HG02840 (cell line): ENCODE measurements around the gene MYMK.

ENCODE experiments used
- ATAC-seq: cut with Tn5 transposase; IDR thresholded peaks from one replicate; pipeline ENCODE4 v1.9.1; 2021; ENCODE audit warnings: mild to moderate bottlenecking, moderate library complexity, moderate number of reproducible peaks; ENCODE audit not compliant: unreplicated experiment, low FRiP score

MYMK gene

DNA sequence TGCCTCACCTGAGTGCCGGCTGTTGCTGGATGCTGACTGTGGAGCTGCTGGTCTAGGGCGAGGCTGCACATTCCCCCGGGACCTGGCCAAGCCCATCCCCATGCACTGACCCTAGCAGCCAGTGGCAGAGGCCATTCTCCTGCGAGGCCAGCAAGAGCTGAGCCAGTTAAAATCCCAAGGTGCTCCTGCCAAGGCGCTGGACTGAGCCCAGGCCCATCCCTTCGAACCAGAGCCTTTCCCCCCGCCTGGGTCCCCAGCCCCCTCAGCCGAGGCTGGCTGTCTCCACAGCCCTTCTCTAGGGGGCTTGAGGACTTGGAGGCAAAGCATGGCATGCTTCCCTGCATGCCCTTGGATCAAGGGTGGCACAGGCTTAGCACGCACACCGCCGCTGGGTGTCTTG, 11.3 kb upstream of the MYMK start:
- no peak for ATAC-seq

DNA sequence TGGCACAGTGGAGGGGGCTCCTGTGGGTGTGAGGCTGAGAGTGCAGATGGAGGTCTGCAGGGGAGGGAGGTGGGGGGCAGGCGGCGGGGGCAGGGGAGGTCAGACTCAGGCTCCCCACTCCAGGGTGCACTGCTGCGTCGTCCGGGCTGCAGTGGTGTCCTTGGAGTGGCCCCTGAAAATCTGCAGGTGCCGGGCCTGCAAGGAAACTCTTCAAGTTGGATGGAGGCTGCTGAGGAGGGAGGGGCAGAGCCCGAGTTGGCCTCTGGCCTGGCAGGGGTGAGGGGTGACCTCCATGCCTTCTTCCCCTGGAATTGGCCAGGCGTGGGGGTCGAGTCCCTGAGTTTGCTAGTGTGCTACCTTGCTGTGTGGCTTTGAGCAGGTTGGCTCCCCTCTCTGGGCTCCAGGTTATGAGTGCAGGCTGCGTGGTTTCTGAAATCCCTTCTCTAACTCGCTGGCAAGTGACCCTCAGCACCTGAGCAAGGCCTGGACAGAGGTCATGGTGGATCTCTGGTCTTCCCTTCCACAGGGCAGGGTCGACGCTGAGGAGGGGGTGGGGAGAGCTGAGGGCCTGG, 10.6 kb upstream of the MYMK start:
- ATAC-seq, result no peak

DNA sequence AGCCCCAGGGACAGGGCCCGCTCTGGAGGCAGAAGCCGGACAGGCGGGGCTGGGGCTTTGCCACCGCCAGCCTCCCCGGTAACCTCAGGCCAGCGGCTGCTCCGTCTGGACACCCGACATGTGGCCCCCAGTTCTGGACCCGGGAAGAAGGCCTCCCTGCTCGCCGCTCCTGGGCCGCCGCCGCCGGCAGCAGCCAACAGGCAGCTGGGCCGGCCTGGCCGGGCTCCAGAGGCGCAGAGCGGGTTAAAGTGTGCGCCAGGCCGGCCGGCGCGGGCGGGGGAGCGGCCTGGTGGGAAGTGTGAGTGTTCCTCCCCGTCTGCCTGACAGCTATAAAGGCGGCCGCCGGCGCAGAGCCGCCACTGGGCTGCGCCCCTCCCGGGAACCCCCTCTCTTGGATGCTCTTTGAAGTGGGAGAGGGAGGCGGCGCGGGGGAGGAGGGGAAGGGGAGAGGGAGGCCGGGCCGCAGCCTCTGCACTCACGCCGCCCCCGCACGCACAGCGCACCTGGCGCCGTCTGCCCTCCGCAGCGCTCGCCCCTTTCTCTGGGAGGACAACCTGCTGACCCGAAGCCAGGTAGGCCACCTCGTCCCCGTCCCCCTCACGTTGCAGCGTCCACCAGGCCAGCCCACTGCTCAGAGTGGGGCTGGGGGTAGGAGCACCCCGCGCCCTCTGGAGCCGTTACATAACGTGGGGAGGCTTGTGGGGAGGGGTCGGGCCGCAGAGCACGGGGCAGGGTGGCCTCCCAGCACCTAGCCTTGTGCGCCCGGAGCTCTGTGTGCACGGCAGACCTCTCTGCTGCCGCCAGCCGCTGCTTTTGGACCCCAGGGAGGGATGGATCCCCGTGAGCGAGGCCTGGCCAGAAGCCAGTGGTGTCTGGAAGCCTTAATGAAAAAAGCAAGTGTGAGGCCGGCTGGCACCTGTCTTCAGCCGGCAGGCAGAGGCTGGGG, 9.9 kb upstream of the MYMK start, which contains the start of gene ADAMTSL2:
TSS of gene ADAMTSL2 (plus strand) at position 359 of the 946 bp plus-strand sequence. CDS start 2,009 bp downstream, outside the sequence.
- no peak for ATAC-seq

DNA sequence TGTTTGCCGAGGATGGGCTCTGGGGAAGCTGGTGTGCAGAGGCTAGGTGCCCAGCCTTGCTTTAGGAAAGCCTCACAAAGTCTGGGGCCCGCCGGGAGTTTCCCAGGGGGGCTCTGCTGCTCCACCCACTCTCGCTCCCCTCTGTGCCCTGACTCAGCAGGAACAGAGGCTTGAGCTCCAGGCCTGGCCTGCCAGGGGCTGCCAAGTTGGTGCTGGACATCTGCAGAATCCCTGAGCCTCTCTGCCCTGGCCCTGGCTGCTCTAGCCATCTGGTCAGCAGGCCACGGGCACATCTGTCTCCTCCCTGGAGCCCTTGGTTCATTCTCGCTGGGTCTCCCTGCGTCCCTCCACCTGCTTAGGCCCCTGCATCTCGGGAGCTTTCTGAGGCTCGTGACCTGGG, 9.1 kb upstream of the MYMK start:
- no peak for ATAC-seq

DNA sequence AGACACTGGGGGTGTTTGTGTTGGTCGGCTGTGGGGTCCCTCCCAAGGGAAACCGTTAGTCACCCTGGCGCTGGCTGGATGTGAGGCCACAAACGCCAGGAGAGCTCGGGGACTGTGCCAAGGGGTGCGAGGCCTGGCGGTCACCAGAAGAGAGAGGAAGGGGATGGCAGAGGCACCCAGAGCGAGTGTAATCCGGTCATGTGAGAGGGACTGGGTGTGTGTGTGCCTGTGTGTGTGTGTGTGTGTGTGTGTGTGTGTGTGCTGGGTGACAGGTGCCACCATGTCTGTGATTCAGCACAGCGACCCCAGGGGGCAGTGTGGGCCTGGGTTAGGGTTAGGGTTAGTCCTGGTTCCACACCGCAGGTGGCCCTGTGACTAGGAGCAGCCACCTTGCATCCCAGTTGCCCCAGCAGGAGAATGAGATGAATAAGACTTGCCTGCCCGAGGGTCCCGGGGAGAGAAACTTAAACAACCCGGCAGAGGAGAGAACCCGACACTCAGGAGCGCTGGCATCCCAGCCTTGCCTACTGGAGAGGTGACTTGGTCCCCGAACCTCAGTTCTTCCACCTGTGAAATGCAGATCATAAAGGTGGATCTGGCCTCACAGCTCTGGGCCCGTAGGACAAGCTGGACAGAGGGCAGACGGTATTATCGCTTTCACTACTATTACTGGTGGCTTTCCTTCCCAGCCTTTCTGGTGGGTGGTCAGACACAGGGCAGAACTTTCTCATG, 8.3 kb upstream of the MYMK start:
- ATAC-seq, result no peak

DNA sequence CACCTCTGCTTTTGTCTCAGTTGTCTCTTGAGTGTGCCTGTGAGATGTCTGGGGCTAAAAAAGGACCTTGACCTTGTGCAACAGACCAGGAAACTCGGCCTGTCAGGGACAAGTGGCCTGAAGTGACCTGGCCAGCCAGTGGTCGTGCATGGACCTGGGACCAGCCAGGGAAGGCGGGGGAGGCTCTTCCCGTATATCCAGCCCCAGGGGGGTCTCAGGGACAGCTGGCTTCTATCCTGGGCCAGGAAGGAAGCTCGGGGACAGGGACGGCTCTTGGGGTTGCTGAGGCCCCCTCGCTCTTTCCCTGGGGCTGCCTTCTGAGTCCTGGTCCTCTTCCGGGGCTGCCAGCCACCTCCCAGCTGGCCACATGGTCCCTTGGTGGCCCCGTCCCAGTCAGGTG, 6.5 kb upstream of the MYMK start:
- ATAC-seq, result no peak

DNA sequence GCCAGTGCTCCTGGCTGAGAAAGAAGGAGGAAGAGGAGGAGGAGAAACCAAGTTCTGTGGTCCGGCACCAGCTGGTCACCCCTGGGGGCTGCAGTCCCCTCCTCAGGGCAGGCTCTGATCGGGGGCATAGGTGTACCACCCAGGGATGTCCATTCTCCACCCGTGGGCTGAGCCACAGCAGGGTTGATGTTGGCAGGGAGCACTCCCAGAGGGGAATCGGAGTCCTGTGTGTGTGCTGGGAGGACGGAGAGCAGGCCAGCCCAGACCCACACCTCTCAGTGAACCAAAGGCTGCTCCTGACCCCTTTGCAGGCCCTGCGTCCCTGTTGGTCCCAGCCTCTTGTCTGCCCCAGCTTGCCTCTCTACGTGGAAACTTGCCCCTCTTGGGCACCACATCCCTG, 5.1 kb upstream of the MYMK start:
- ATAC-seq, result no peak

DNA sequence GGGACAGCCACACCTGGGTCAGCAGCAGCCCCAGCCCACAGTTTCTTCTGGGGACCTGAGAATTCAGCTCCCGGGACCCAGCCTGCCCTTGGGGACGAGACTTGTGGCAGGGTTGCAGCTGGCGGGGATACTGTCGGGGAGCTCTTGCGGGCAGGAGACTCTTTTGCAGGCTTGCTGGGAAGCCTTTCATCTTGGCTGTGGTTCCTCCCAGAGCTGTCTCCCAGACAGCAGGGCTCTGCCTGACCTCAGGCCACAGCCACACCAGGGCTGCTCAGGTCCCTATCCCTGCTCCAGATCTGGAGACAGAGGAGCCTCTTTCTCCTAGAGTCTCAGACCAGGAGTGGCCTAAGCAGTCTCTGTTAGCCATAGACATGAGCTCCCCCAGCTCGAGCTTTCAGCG, 4.7 kb upstream of the MYMK start:
- ATAC-seq, result no peak

DNA sequence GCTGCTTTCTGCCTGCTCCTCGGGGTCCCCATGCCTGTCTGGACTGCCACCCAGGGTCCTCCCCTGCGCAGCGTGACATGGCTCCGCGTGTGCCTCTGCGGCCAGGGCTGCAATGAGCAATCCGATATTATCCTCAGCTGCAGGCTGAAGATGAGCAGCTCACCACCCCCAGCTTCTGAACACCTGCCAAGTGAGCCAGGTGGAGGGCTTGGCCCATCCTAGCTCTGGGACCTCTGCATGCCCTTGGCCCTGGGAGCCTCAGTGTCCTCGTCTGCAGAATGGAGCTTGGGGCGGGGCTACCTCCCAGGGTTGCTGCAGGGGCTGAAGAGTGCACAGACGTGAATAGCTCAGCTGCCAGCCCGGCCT, 4.1 kb upstream of the MYMK start:
- ATAC-seq, result no peak

DNA sequence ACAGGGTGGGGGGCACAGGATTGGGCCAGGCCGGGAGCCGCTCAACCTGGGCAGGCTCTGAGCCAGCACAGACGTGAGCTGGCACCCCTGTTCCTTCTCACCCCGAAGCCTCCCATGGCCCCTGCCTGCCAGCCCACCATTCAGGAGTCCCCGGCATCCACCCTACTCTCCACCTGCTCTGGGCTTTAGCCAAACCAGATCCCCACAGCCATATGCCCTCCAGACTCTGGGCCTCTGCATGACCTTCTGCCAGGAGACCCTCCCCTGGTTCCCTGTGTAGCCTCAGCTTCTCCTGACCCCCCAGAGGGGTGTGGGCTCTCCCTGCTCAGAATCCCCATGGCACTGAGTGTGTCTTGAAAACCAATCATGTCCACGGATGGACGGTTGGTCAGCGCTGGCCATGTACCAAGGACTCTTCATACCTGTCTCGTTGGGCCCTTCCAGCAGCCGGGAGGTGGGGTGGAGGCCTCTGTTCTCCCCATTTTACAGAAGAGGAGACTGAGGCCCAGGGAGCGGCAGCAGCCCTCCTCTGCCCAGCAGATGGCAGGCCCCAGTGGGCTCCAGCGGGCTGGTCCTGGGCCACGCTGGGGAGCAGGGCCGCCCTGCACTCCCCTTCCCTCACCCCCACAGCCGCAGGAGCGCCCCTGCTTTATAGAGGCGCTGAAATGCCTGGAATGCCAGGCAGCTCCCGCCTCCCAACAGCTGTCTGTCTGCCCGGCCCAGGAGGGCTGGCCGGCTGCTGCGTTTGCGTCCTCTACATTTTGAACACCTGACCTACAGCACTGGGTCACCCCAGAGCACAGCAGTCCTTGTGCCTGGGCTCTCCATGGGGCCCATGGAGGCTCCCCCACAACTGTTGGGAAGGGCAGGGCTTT, 3.5 kb upstream of the MYMK start:
- no peak for ATAC-seq

DNA sequence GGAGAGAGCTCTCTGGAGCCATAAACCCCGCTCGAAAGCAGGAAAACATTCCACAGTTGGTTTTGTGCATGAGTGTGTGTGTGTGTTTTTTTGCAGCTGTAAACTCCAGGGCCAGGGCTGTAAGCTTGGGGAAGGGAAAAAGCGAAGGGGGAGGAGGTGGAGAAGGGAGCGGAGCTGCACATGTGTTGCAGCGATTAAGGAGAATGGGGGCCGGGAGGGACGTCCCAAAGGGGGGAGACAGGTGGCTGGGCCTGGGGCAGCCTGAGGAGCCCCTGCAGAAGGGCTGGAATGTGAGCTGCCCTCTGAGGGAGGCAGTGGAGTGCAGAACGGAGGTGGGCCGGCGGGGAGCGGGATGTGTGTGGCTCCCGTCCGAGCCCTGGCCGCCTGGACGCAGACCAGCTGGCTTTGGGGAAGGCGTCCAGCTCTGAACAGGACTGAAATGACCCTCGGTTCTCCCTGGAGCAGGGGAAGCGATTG, 2.7 kb upstream of the MYMK start:
- no peak for ATAC-seq

DNA sequence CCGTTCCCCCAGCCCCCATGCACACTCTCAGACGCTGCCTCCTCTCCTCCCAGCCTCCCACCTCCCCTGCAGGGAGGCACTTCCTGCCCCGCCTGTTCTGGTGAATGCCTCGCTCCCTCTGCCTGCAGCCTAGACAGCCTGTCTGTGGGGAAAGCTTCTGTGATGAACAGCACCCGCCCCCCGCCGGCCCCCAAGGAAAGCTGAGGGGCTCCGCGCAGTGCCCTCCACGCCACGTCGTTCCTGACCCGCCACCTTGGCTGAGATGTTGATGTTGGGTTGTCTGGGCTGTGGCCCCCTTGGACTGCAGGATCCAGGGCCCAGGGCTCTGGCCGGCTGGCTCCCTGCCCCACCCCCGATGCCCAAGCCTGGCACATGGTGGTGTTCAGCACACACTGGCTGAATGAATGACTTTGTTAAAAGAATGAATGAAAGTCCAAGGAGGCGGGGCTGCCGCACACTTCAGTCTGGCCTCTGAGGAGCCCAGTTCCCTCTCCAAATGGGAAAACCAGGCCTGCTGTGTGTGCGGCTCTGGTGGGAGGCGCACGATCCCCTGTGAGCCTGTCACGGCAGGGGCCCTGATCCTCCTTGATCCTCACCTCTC, 2.1 kb upstream of the MYMK start:
- no peak for ATAC-seq

DNA sequence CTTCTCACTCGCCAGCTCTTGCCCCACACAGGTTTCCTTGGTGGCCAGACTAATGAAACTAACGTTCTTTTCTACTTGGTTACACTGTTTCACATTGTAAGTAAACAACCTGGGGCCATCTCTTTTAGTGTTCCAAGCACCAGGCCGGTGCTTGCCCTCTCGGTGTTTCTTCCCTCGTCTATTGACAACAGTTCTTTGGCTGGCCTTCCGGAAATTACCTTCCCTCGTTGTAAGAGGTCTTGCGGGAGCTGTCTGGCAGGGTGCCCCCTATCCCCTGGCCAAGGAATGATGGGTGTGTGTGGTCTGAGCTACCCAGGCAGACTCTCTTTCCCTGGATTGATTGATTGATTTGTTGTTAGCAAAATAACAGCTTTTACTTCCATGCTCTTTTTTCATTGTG, 918 bp upstream of the MYMK start:
- ATAC-seq, result no peak

DNA sequence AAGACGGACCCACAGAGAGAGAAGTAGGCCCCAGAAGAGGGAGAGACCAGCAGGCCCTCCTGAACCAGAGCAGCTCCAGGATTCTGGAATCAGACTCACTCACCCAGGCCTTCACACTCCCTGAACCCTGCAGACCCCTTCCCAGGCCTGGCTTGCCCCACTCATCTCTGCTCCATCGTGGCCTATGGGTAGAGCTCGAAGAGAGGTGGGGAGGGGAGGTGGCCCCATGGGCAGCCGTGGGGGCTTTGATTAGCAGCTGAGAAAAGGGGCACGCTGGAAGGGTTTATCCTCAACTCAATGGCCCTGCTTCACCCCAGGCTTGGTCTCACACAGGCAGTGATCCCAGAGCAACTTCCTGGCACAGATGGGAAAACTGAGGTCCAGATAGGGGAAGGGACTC, 613 bp downstream of the MYMK start:
- ATAC-seq, result no peak

DNA sequence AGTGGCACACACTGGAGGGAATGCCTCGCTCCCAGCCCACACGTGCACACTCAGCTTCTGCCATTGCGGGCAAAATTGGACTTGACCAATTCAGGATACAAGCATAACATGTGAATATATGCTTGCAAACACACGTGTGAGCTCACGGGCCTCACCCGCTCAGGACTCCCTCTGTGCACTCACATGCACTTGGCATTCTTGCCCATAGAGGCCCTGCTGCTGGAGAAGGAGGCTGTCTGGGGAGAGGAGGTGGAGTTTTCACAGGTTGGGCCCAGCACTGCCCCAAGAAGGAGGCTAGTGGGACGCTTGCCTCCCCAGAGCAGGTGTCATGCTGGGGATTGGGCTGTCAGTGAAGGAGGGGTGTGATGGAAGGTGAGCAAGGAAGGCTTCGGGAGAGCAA, 1.7 kb downstream of the MYMK start:
- no peak for ATAC-seq

DNA sequence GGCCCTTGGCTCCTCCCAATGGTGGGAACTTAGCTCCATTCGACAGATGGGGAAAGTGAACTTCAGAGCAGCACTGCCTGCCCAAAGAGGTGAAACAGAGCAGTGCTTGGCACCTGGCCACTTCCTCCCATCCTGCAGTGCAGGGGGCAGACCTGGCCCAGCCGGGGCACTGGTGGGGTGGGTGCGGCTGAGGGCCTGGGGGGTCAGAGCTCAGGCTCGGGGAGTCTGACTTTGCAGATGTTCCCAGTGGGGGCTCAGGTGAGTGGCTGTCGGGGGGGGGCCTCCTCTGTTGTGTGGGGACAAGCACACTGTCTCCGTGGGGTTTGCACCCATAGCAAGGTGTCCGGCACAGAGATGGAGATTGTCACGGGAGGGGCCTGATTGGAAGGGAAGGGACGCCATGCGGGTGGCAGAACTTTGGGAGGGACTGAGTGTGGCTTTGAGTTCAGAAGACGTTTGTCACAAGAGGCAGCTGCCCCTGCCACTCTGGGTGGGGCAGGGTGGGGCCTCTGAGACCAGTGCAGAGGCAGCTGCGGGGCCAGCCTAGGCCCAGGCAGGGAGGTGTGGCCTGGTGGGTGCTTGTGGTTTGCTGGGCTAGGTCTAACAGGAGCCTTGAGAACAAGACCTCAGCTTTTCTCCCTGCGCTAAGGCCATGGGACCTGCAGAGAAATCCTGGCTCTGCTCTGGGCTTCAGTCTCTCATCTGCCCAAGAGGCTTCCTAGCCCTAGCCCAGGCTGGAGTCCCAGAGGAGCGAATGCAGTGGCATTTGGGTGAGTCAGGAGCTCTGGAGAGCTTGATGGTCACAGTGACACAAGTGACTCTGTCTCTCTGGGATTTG, 2.5 kb downstream of the MYMK start:
- no peak for ATAC-seq

DNA sequence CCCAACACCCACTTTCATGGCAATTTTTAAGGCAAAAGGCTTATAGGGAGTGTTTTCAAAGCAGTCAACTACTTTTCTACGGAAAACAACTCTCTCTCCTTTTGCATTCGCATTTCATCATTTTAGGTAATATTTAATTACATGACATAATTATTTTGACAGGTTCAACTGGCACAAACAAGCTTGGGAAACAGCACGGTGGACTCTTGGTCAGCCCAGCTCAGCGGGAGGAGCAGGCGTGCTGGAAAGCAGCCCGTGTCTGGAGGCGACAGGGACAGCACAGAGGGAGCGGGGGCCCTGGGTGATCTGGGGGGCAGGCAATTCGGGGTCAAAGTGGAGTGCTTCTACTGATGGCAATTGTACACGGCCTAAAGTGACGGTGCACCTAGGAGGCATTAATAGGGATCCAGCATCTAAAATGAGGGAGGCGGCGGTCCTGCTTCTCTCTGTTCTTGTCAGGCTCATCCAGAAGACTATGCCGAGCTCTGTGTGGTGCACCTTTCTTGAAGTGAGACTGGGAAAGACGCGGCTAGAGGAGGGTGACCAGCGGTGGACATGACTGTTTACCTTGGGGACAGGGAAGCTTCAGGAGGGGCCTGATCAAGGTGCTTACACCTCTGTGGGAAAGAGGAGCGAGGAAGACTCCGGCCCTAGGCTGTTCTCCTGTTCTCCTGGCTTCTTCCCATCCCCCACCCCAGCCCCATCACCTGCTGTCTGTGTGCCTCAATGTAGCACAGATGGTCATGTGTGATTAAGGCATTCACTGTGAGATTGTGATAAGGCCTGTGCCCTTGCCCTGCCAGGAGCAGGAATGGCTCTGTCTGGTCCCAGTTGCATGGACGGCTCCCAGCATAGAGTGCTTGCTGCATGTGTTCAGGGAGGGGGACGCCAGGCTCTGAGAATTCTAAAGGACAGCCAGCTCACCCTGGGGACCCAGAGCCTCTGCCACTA, 3.4 kb downstream of the MYMK start:
- ATAC-seq, result no peak
